Right ventricle myocardium superior (tissue), 1 donor: ENCODE measurements around the gene SPRYD4. TPM values are rescaled to one million over a fixed set of nuclear protein-coding genes. Genes with fewer than 3 reads are reported as not detected.
A peak's percentile ranks its signal among the peaks of the same experiment; 100 is the strongest.
"Not testable (repeated sequence)": the region's sequence is repeated elsewhere in the genome, so short reads cannot be mapped to it uniquely, and the experiment has no call there.

ENCODE experiments used
- ATAC-seq: fragments of 200-7000 bp; cut with Tn5 transposase; one replicate; pipeline ENCODE4 v1.9.1; 2020; ENCODE audit warnings: mild to moderate bottlenecking; ENCODE audit not compliant: poor library complexity
- DNase-seq: peaks from one replicate; pipeline ENCODE4 v3.0.0-alpha.2; 2020
- intact Hi-C: fragments of 100-400 bp; cut with DNase I; formaldehyde crosslinking; loops from one replicate; pipeline ENCODE4 v1.11.2; 2022
- total RNA-seq: library from RNA; stranded (reverse); fragmentation: NEBNext Ultra II Directional; extraction: Animal tissue kit (Norgen Biotek cat#: 25700); gene quantifications from one replicate; pipeline ENCODE4 v1.2.1, GENCODE V29; 2021
- donor health status: DM: no; HTN: yes; CAD: no; lungs with severe emphysema.

Gene SPRYD4
- total RNA-seq, 1 donor from 2014 or later, result 2.9 TPM

DNA sequence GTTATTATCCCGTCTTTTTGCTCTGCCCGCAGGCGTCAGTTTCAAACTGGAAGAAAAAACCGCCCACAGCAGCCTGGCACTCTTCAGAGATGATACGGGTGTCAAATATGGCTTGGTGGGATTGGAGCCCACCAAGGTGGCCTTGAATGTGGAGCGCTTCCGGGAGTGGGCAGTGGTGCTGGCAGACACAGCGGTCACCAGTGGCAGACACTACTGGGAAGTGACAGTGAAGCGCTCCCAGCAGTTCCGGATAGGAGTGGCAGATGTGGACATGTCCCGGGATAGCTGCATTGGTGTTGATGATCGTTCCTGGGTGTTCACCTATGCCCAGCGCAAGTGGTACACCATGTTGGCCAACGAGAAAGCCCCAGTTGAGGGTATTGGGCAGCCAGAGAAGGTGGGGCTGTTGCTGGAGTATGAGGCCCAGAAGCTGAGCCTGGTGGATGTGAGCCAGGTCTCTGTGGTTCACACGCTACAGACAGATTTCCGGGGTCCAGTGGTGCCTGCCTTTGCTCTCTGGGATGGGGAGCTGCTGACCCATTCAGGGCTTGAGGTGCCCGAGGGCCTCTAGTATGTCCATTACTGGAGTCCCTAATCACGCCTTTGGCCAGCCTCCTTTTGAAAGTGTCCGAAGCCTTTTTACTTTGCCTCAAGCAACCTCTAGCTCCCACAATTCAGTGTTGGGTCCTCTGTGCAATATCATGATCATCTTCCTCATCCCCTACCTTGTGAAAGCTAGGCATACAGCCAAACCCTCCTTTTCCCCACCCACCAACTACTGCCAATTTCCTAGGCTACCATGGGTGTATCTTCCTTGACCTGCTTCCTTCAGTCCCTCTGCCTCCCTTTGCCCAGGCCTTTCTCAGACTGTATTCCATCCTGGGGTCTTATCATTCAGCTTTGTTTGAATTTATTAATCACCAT lies 891 bp downstream of the SPRYD4 start:
- intact Hi-C loops, result loop anchor here (5.0 to 10.0 kb wide), 2 partner anchors 114 to 277 kb away; no protein-coding TSS in a partner anchor
- DNase-seq, result no peak
- peak; percentile 23 for ATAC-seq

DNA sequence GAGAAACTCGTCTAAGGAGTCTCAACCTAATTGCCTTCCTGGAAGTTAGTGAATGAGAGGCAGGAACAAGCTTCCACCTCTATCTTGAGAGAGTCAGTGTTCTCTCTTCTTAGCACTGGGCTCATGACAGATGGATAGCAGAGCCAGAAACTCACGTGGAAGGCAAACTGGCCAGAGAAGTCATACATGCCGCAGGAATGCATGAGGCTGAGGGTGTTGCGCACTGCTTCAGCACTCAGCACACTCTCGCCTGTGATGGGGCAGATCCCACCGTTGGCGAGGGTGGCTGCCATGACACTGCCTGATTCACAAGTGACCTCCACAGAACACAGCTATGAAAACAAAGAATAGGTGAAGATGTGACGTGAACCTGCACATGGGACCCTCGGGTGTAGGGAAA lies 6.0 kb downstream of the SPRYD4 start:
- peak; percentile 78 for ATAC-seq
- intact Hi-C loops, result no loop called here
- DNase-seq, result no peak

DNA sequence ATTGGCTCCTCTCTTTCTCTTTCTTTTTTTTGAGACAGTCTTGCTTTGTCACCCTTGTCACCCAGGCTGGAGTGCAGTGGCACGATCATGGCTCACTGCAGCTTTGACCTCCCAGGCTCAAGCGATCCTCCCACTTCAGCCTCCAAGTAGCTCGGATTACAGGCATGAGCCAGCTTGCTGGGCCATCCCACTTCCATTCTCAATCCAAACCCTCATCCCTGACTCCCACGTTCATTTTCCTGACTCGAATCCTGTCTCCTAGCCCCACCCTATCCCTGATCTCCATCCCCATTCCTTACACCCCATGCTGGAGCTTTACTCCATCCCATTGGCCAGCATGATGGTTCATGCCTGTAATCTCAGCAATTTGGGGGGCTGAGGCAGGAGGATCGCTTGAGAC lies 7.8 kb downstream of the SPRYD4 start:
- DNase-seq, result no peak
- intact Hi-C loops, result no loop called here

DNA sequence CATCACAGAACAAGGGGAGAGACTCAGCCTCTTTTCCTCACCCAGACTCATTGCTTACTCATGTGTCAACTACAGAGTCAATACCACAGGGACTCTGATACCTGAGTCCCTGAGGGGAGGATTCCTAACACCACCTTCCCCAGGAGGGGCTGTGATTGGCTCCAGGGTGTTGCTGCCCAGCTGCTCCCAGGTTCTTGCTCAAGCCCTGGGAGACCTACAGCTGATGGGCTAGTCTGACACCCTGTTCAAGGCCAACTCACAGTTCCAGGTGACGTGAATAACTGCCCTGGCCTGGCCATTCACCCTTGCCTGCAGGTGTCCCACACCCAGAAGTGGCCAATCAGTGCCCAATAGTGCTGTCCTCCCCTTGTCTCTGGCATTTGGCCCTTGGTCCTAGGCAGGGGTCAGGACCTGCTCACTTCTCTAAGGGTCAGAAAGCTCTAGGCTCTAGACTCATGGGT lies 8.6 kb downstream of the SPRYD4 start:
- ATAC-seq, result peak; percentile 9
- intact Hi-C loops, result no loop called here
- DNase-seq, result no peak

More for the DNA sequence above, 7.8 kb downstream of the SPRYD4 start:
- no peak for ATAC-seq

DNA sequence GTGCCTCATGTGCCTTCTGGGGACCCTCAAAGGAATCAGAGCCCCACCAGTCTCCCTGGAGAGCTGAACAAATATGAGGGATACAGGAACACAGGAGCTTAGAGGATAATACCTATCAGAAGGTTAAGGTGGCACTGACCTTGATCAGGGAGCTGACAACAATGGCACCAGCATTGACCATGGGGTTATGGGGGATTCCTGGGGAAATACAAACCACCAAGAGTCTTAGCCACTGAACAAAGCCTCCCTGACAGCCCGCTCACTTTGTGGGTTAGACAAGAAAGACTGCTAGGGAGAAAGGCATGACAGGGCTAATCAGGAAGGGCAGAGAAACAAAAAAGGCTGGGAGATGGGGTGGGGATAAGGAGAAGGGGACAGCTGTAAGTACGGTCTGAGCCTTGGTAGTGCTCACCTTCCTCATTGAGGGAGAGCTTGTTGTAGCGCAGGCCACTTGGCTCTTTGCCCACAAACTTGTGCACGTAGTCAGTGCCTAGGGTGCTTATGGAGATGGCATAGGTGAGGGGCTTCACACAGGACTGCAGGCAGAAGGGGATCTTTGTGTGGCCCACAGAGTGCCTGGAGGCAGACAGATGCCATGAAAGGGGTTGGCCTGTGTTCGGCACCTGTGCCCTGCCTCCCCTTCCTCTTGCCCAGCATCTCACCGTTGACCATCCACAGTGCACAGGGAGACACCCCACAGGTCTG lies 9.3 kb downstream of the SPRYD4 start:
- DNase-seq, result no peak
- no peak for ATAC-seq
- intact Hi-C loops, result no loop called here

DNA sequence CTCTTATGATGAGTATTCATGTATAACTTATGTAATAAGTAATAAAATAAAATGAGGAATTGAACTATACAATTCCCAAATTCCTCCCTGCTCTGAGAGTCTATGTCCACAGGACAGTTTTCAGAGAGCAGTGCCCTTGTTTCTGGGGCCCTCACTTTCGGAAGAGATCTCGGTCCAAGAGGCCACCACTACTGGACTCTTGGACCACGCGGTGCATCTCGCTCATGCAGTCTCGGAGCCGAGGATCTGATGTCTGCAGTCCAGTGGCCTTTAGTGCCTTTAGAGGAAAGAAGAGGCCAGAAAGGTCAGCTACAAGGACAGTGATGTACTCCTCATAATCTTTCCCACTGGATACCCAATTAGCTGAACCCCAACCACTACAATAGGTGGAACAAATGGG lies 11.2 kb downstream of the SPRYD4 start:
- intact Hi-C loops, result no loop called here
- DNase-seq (no peak), ATAC-seq (no peak)

DNA sequence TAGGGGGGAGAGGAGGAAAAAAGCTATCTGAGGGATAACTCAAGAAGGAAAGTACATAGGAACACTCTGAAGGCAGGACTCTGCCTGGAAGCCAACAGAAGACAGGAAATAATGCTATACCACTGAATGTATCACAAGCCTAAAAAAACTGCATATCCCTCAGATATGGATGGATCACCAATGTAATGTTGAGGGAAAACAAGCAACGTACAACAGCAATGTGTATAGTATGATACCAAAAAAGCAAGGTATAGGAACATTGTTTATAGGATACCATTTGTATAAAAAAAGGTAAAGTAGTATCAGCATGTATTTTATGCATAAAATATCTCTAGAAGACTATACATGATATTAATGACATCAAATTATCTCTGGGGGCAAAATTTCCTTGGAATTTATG lies 16.2 kb downstream of the SPRYD4 start:
- intact Hi-C loops, result no loop called here
- ATAC-seq, result no peak
- no peak for DNase-seq

DNA sequence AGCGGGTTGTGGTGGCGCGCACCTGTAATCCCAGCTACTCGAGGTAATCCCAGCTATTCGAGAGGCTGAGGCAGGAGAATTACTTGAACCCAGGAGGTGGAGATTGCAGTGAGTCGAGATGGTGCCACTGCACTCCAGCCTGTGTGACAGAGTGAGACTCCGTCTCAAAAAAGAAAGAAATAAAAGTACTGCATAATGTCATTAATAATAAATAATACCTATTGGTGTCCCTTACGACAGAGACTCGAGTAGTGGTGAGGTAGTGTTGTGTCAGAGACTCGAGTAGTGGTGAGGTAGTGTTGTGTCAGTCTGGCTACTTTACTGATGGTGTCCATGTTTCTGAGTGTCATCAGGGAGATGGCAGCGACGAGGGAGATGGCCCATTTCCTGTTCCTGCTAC lies 18.3 kb downstream of the SPRYD4 start:
- ATAC-seq (no peak), DNase-seq (no peak)
- intact Hi-C loops, result no loop called here

DNA sequence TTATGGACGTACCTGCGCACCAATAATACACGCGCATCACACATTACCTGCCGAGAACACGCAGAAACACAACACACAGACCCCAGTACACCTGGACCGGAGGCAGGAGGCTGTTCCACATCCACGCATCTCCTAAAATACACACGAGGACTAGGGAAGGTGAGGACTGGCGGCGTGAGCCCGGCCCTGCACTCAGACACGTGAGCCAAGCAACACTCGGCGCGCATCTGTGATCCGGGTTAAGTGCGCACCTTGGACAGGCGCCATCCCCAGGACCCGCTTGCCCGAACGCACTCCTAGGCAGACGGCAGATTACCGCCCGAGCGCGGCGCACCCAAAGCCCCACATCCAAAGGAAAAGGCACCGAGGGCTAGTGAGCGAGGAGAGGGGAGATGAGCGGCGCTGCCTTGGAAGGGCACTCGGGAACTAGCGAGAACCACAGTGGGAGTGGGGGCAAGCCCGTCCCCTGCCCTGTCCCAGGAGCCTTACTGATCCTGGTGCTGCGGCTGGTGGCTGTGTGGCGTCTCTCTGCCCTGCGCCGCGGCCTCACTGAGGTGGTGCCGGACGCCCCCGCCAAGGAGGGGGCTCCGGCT lies 19.2 kb downstream of the SPRYD4 start:
- DNase-seq, result peak; percentile 60

DNA sequence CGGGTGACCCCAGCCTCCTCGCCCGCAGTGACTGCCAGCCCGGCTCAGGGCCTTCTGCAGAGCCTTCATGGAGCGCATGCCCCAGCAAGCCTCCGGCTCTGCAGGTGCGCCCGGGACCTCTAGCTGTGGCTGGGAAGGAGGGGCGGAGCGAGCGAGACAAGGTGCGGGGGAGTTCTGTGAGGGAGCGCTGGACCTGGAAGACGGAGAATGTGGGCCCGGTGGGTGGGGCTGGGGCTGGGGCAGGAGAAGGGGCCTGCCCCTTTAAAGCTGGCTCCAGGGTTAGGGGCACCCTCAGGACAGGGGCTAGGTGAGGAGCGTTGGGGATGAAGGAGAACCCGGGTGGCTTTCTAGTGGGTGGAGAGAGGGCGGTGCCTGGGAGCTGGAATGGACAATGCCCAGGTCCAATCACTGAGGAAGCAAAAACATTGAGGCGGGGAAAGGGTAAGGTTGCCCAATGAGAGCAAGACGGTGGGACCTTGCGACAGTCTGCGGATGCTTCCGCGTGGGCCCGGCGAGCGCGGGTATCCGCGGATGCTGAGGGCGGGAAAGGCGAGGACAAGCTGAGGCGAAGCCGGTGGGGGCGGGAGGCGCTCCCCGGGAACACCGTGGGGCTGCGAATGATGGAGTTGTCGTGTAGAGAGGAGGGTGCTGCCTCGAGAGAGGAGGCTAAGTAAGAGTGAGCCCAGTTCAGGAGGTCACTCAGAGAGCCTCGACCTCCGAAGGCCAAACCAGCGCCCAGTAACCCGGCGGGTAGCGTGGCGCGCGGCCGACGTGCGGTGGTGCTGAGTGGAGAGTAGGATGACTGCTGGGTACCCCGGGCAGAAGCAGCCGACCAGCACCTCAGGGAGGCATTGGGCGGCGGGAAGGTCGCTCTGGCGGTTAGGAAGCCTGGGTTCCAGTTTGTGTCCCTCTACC lies 19.9 kb downstream of the SPRYD4 start, which contains the start of gene GLS2:
GLS2 (minus strand) TSS at position 121 of the 915 bp plus-strand sequence; CDS start at position 78, 43 bp downstream.
- intact Hi-C loops, result no loop called here

More for the DNA sequence above, 19.2 kb downstream of the SPRYD4 start:
- ATAC-seq, result peak; percentile 59
- intact Hi-C loops, result no loop called here

DNA sequence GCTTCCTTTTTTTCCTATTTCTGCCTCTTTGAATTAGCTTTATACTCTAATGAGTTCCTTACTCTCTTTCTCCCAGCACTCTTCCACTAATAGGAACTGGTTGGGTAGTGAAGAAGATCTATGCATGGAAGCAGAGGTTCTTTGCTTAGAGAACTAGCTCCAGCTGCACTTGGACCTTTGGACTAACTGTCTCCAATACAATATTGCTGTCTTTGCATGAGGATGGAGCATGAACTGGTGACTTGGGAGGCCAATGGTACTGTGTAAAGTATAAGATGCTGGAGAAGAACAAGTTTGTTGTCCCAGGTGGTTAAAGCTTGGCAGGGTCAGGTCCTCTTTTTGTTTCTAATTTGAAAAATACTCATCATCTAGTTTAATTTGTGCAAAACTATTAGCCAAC lies 22.0 kb downstream of the SPRYD4 start:
- DNase-seq (no peak), ATAC-seq (no peak)
- intact Hi-C loops, result no loop called here

More for the DNA sequence above, 19.9 kb downstream of the SPRYD4 start, which contains the start of gene GLS2:
- DNase-seq (peak; percentile 81), ATAC-seq (peak; percentile 98)

DNA sequence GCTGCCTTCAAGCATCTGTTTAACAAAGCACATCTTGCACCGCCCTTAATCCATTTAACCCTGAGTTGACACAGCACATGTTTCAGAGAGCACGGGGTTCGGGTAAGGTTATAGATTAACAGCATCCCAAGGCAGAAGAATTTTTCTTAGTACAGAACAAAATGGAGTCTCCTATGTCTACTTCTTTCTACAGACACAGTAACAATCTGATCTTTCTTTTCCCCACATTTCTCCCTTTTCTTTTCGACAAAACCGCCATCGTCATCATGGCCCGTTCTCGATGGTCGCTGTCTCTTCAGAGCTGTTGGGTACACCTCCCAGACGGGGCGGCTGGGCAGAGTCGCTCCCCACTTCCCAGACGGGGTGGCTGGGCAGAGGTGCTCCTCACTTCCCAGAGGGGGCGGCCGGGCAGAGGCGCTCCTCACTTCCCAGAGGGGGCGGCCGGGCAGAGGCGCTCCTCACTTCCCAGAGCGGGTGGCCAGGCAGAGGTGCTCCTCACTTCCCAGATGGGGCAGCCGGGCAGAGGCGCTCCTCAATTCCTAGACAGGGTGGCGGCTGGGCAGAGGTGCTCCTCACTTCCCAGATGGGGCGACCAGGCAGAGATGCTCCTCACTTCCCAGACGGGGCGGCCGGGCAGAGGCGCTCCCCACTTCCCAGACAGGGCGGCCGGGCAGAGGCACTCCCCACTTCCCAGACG lies 25.2 kb downstream of the SPRYD4 start:
- ATAC-seq, intact Hi-C loops, DNase-seq: not testable (repeated sequence)

DNA sequence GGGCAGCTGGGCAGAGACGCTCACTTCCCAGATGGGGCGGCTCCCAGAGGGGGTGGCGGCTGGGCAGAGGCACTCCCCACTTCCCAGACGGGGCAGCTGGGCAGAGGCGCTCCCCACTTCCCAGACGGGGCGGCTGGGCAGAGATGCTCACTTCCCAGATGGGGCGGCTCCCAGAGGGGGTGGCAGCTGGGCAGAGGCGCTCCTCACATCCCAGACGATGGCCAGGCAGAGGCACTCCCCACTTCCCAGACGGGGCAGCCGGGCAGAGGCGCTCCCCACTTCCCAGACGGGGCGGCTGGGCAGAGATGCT lies 25.7 kb downstream of the SPRYD4 start:
- ATAC-seq, intact Hi-C loops, DNase-seq: not testable (repeated sequence)

DNA sequence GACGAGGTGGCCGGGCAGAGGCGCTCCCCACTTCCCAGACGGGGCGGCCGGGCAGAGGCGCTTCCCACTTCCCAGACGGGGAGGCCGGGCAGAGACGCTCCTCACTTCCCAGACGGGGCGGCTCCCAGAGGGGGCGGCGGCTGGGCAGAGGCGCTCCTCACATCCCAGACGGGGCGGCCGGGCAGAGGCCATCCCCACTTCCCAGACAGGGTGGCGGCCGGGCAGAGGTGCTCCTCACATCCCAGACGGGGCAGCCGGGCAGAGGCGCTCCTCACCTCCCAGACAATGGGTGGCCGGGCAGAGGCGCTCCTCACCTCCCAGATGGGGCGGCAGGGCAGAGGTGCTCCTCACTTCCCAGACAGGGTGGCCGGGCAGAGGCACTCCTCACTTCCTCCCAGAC lies 26.1 kb downstream of the SPRYD4 start:
- DNase-seq, intact Hi-C loops, ATAC-seq: not testable (repeated sequence)

DNA sequence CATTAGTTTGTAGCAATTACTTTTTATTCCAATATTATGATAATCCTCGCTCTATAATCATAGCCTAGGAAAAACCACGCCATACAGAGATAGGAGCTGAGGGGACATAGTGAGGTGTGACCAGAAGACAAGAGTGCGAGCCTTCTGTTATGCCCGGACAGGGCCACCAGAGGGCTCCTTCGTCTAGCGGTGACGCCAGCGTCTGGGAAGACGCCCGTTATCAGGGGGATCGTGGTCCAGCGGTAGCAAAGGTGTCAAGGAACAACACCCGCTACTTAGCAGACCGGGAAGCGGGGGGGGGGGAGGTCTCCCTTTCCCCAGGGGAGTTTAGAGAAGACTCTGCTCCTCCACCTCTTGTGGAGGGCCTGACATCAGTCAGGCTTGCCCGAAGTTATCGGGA lies 28.3 kb downstream of the SPRYD4 start:
- peak; percentile 68 for DNase-seq
- intact Hi-C loops, ATAC-seq: not testable (repeated sequence)

DNA sequence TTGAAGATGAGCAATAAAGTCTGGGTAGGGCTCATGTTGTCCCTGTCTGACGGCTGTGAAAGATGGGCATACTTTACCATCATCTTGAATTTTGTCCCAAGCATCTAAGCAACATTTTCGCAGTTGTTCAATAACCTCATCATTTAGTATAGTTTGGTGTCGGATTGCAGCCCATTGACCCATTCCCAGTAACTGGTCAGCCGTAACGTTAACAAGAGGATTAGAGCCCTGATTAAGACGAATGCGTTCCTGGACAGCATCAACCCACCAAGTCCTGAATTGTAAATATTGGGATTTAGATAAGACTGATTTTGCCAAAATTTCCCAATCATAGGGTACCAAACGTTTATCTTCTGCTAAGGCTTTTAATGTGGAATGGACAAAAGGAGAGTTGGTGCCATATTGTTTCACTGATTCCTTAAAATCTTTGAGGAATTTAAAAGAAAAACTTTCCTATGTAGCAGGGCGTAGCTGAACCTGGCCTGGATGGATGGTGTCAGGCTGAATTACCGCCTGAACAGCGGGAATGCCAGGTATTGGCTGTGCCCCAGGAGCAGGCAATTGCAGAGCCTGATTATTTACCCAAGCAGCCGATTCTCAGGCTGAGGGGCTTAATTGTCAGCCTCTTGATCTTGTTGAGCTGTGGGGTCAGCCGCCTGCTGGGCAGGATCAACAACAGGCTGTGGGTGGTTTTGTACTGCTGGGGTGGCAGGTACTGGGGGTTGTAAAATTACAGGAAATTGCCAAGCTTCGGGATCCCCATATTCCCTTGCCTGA lies 29.9 kb downstream of the SPRYD4 start:
- DNase-seq, intact Hi-C loops, ATAC-seq: not testable (repeated sequence)

DNA sequence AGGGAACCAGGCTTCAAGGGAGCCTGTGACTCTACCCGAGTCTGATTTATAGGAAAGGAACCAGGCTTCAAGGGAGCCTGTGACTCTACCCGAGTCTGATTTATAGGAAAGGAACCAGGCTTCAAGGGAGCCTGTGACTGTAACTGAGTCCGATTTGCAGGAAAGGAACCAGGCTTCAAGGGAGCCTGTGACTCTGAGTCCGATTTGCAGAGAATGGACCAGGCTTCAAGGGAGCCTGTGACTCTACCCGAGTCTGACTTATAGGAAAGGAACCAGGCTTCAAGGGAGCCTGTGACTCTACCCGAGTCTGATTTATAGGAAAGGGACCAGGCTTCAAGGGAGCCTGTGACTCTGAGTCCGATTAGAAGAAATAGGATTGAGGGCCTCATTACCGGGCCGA lies 31.1 kb downstream of the SPRYD4 start:
- DNase-seq, intact Hi-C loops, ATAC-seq: not testable (repeated sequence)
